HG03571 (cell line): Measurements from ENCODE around the gene FOSB.

Experiments used
- ATAC-seq: cut with Tn5 transposase; IDR thresholded peaks from one replicate; pipeline ENCODE4 v1.9.1; 2021; ENCODE audit not compliant: unreplicated experiment

FOSB gene

DNA sequence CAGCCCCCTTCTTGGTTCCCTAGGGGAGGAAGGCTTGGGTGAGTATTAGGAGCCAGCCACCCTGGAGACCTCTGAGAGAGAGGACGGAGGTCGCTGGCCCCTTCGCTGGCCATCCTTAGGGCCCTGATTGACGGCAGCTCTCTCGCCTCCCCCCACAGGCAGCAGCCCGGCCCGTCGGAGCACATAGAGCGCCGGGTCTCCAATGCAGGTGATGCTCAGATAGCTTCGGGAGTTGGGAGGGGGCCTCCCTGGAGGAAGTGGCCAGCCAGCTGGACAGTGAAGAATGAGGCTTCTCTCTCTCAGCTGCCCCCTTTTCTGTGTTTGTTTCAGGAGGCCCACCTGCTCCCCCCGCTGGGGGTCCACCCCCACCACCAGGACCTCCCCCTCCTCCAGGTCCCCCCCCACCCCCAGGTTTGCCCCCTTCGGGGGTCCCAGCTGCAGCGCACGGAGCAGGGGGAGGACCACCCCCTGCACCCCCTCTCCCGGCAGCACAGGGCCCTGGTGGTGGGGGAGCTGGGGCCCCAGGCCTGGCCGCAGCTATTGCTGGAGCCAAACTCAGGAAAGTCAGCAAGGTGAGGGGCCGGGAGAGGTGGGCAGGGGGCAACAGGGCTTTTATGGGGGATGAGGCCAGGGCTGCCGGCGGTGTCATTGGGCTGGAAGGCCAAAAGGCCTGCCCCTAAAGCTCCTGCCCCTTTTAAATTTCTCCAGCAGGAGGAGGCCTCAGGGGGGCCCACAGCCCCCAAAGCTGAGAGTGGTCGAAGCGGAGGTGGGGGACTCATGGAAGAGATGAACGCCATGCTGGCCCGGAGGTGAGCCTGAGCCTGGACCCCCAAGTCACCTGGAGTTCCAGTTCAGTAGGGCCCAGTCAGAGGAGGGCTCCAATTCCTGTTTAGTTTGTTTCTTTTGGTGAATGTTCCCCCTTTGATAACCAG, 54.5 kb downstream of the FOSB start:
- ATAC-seq: no peak

DNA sequence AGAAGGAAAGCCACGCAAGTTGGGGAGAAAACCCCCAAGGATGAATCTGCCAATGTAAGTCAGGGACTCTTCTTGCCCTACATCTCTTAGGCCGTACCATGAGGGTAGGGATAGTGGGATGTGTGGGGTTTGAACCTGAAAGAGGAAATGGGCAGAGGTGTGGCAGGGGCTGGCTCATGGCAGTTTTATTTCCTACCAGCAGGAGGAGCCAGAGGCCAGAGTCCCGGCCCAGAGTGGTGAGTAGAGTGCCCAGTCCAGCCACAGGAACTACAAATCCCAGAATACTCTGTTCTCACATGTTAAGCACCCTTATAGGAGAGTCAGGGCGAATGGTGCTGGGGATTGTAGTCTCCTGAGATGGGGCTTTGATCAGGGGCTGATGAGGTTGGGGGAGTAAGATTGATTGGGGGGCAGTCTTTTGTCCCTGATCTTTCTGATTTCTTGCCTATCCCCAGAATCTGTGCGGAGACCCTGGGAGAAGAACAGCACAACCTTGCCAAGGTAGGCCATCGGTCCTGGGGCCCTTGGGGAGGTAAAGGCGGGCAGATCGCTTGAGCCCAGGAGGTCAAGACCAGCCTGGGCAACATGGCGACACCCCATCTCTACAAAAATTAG, 56.0 kb downstream of the FOSB start:
- ATAC-seq: peak; percentile 66

DNA sequence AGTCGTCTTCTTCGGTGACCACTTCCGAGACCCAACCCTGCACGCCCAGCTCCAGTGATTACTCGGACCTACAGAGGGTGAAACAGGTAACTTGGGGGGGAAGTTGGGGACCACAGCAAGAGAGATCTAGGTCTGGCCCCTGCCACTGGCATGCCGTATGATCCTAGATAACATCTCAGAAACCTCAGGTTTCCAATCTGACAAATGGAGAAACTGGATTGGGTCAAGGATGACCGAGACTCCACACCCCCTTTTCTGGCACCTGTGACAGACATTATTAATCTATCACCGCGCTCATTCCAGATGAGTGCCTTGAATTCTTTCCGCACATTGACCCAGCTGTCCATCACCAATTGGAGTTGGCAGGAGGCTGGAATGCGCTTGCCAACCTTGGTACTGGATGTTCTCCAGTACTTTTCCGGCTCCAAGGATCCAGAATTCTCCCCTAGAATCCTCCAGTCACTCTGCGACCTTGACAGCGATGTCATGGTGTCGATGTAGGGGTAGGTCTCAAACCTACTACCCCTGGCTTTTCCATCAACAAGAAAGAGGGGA, 56.9 kb downstream of the FOSB start:
- ATAC-seq: no peak
